ENCODE results near the gene FGF18.
A peak's percentile ranks its signal among the peaks of the same experiment; 100 is the strongest.

The FGF18 gene

GRCh38 chr5:171480239-171480638 is 60.8 kb downstream of the FGF18 start:
- Histone ChIP-seq H3K9ac (ENCODE audit: low read length) (no peak overlapping the region), H3K4me1 (ENCODE audit: control insufficient read depth, low read depth, low read length) (no peaks in the 10 kb centered on the region), H3K27me3 (ENCODE audit: control insufficient read depth, insufficient read depth, low read length) (no peaks in the 10 kb centered on the region), H3K9me3 (ENCODE audit: control insufficient read depth, low read depth, low read length) (no peaks in the 10 kb centered on the region), H3K27ac (ENCODE audit: low read length) (no peak overlapping the region), H3K4me3 (ENCODE audit: low read length) (no peak overlapping the region), H3K36me3 (ENCODE audit: control insufficient read depth, low read depth, low read length) (no peaks in the 10 kb centered on the region)

- no peak overlapping the region for H3K27ac ChIP-seq (ENCODE audit: low read length)
- no peaks in the 10 kb centered on the region for H3K4me1 ChIP-seq (ENCODE audit: control insufficient read depth, low read depth, low read length)
- H3K9me3 ChIP-seq (ENCODE audit: control insufficient read depth, low read depth, low read length) = no peaks in the 10 kb centered on the region
- no peaks in the 10 kb centered on the region for H3K27me3 ChIP-seq (ENCODE audit: control insufficient read depth, insufficient read depth, low read length)
- no peak overlapping the region for H3K9ac ChIP-seq (ENCODE audit: low read length)
- no peak overlapping the region for H3K4me3 ChIP-seq (ENCODE audit: low read length)
- no peaks in the 10 kb centered on the region for H3K36me3 ChIP-seq (ENCODE audit: control insufficient read depth, low read depth, low read length)
Observed at GRCh38 chr5:171481571-171482433, 62.4 kb downstream of the FGF18 start.

GRCh38 chr5:171482434-171482730 is 62.9 kb downstream of the FGF18 start:
- no peaks in the 10 kb centered on the region for H3K27me3 ChIP-seq (ENCODE audit: control insufficient read depth, insufficient read depth, low read length)
- H3K27ac ChIP-seq (ENCODE audit: low read length) = no peak overlapping the region
- H3K9me3 ChIP-seq (ENCODE audit: control insufficient read depth, low read depth, low read length) = no peaks in the 10 kb centered on the region
- H3K4me1 ChIP-seq (ENCODE audit: control insufficient read depth, low read depth, low read length) = no peaks in the 10 kb centered on the region
- H3K36me3 ChIP-seq (ENCODE audit: control insufficient read depth, low read depth, low read length) = no peaks in the 10 kb centered on the region
- H3K9ac ChIP-seq (ENCODE audit: low read length) = no peak overlapping the region
- no peak overlapping the region for H3K4me3 ChIP-seq (ENCODE audit: low read length)

GRCh38 chr5:171483551-171484135 is 64.2 kb downstream of the FGF18 start:
- H3K9ac ChIP-seq (ENCODE audit: low read length) = no peak overlapping the region
- H3K27ac ChIP-seq (ENCODE audit: low read length) = no peak overlapping the region
- no peaks in the 10 kb centered on the region for H3K27me3 ChIP-seq (ENCODE audit: control insufficient read depth, insufficient read depth, low read length)
- H3K4me1 ChIP-seq (ENCODE audit: control insufficient read depth, low read depth, low read length) = no peaks in the 10 kb centered on the region
- H3K9me3 ChIP-seq (ENCODE audit: control insufficient read depth, low read depth, low read length) = no peaks in the 10 kb centered on the region
- H3K4me3 ChIP-seq (ENCODE audit: low read length) = no peak overlapping the region
- no peaks in the 10 kb centered on the region for H3K36me3 ChIP-seq (ENCODE audit: control insufficient read depth, low read depth, low read length)

GRCh38 chr5:171484460-171484899 is 65.0 kb downstream of the FGF18 start:
- Histone ChIP-seq H3K4me3 (ENCODE audit: low read length) (no peak overlapping the region), H3K9ac (ENCODE audit: low read length) (no peak overlapping the region), H3K27me3 (ENCODE audit: control insufficient read depth, insufficient read depth, low read length) (no peaks in the 10 kb centered on the region), H3K36me3 (ENCODE audit: control insufficient read depth, low read depth, low read length) (no peaks in the 10 kb centered on the region), H3K9me3 (ENCODE audit: control insufficient read depth, low read depth, low read length) (no peaks in the 10 kb centered on the region), H3K27ac (ENCODE audit: low read length) (no peak overlapping the region), H3K4me1 (ENCODE audit: control insufficient read depth, low read depth, low read length) (no peaks in the 10 kb centered on the region)

GRCh38 chr5:171485668-171486067 is 66.2 kb downstream of the FGF18 start:
- no peak overlapping the region for H3K4me3 ChIP-seq (ENCODE audit: low read length)
- H3K27me3 ChIP-seq (ENCODE audit: control insufficient read depth, insufficient read depth, low read length) = no peaks in the 10 kb centered on the region
- no peaks in the 10 kb centered on the region for H3K36me3 ChIP-seq (ENCODE audit: control insufficient read depth, low read depth, low read length)
- no peak overlapping the region for H3K27ac ChIP-seq (ENCODE audit: low read length)
- no peaks in the 10 kb centered on the region for H3K9me3 ChIP-seq (ENCODE audit: control insufficient read depth, low read depth, low read length)
- H3K9ac ChIP-seq (ENCODE audit: low read length) = no peak overlapping the region
- H3K4me1 ChIP-seq (ENCODE audit: control insufficient read depth, low read depth, low read length) = no peaks in the 10 kb centered on the region

GRCh38 chr5:171486613-171487012 is 67.2 kb downstream of the FGF18 start:
- H3K4me3 ChIP-seq (ENCODE audit: low read length) = no peak overlapping the region
- no peaks in the 10 kb centered on the region for H3K27me3 ChIP-seq (ENCODE audit: control insufficient read depth, insufficient read depth, low read length)

GRCh38 chr5:171488876-171489275 is 69.4 kb downstream of the FGF18 start:
- Histone ChIP-seq H3K9me3 (ENCODE audit: control insufficient read depth, low read depth, low read length) (no peaks in the 10 kb centered on the region), H3K27me3 (ENCODE audit: control insufficient read depth, insufficient read depth, low read length) (no peaks in the 10 kb centered on the region), H3K4me1 (ENCODE audit: control insufficient read depth, low read depth, low read length) (peaks cover under 1% of the 10 kb centered on the region), H3K36me3 (ENCODE audit: control insufficient read depth, low read depth, low read length) (no peaks in the 10 kb centered on the region), H3K4me3 (ENCODE audit: low read length) (no peak overlapping the region), H3K9ac (ENCODE audit: low read length) (no peak overlapping the region), H3K27ac (ENCODE audit: low read length) (no peak overlapping the region)

More at GRCh38 chr5:171486613-171487012, 67.2 kb downstream of the FGF18 start:
- H3K9me3 ChIP-seq (ENCODE audit: control insufficient read depth, low read depth, low read length) = no peaks in the 10 kb centered on the region
- no peak overlapping the region for H3K27ac ChIP-seq (ENCODE audit: low read length)
- H3K9ac ChIP-seq (ENCODE audit: low read length) = no peak overlapping the region
- no peaks in the 10 kb centered on the region for H3K4me1 ChIP-seq (ENCODE audit: control insufficient read depth, low read depth, low read length)
- H3K36me3 ChIP-seq (ENCODE audit: control insufficient read depth, low read depth, low read length) = no peaks in the 10 kb centered on the region

- no peak overlapping the region for H3K27ac ChIP-seq (ENCODE audit: low read length)
- H3K9me3 ChIP-seq (ENCODE audit: control insufficient read depth, low read depth, low read length) = no peaks in the 10 kb centered on the region
- H3K4me1 ChIP-seq (ENCODE audit: control insufficient read depth, low read depth, low read length) = peaks cover 15% of the 10 kb centered on the region
- no peak overlapping the region for H3K9ac ChIP-seq (ENCODE audit: low read length)
- H3K4me3 ChIP-seq (ENCODE audit: low read length) = no peak overlapping the region
- no peaks in the 10 kb centered on the region for H3K27me3 ChIP-seq (ENCODE audit: control insufficient read depth, insufficient read depth, low read length)
- no peaks in the 10 kb centered on the region for H3K36me3 ChIP-seq (ENCODE audit: control insufficient read depth, low read depth, low read length)
Observed at GRCh38 chr5:171492781-171493180, 73.3 kb downstream of the FGF18 start.

- Histone ChIP-seq H3K27ac (ENCODE audit: low read length) (no peak overlapping the region), H3K4me1 (ENCODE audit: control insufficient read depth, low read depth, low read length) (peaks cover 15% of the 10 kb centered on the region), H3K4me3 (ENCODE audit: low read length) (no peak overlapping the region), H3K36me3 (ENCODE audit: control insufficient read depth, low read depth, low read length) (no peaks in the 10 kb centered on the region), H3K27me3 (ENCODE audit: control insufficient read depth, insufficient read depth, low read length) (no peaks in the 10 kb centered on the region), H3K9me3 (ENCODE audit: control insufficient read depth, low read depth, low read length) (no peaks in the 10 kb centered on the region), H3K9ac (ENCODE audit: low read length) (no peak overlapping the region)
Observed at GRCh38 chr5:171493646-171494393, 74.4 kb downstream of the FGF18 start.

GRCh38 chr5:171494452-171495121 is 75.1 kb downstream of the FGF18 start:
- Histone ChIP-seq H3K9me3 (ENCODE audit: control insufficient read depth, low read depth, low read length) (no peaks in the 10 kb centered on the region), H3K4me3 (ENCODE audit: low read length) (peak overlapping the region; percentile 17), H3K27me3 (ENCODE audit: control insufficient read depth, insufficient read depth, low read length) (no peaks in the 10 kb centered on the region), H3K9ac (ENCODE audit: low read length) (peak overlapping the region; percentile 41), H3K4me1 (ENCODE audit: control insufficient read depth, low read depth, low read length) (peaks cover 15% of the 10 kb centered on the region), H3K27ac (ENCODE audit: low read length) (no peak overlapping the region), H3K36me3 (ENCODE audit: control insufficient read depth, low read depth, low read length) (no peaks in the 10 kb centered on the region)

Measured in iPS-18a (cell line).